Skeletal muscle cell (primary cell): ENCODE measurements around the gene SLC22A13.
"Not testable (repeated sequence)": the region's sequence is repeated elsewhere in the genome, so short reads cannot be mapped to it uniquely, and the experiment has no call there.

Experiments
- DNase-seq: peaks from one replicate; pipeline ENCODE4 v3.0.0-alpha.2; 2010; ENCODE audit warnings: low read depth
- H3K4me3 ChIP-seq: 2 replicates; pipeline ENCODE4 v1.5.1; 2011; ENCODE audit warnings: low read depth, mild to moderate bottlenecking, control low read depth, low read length, moderate library complexity

Gene SLC22A13

DNA sequence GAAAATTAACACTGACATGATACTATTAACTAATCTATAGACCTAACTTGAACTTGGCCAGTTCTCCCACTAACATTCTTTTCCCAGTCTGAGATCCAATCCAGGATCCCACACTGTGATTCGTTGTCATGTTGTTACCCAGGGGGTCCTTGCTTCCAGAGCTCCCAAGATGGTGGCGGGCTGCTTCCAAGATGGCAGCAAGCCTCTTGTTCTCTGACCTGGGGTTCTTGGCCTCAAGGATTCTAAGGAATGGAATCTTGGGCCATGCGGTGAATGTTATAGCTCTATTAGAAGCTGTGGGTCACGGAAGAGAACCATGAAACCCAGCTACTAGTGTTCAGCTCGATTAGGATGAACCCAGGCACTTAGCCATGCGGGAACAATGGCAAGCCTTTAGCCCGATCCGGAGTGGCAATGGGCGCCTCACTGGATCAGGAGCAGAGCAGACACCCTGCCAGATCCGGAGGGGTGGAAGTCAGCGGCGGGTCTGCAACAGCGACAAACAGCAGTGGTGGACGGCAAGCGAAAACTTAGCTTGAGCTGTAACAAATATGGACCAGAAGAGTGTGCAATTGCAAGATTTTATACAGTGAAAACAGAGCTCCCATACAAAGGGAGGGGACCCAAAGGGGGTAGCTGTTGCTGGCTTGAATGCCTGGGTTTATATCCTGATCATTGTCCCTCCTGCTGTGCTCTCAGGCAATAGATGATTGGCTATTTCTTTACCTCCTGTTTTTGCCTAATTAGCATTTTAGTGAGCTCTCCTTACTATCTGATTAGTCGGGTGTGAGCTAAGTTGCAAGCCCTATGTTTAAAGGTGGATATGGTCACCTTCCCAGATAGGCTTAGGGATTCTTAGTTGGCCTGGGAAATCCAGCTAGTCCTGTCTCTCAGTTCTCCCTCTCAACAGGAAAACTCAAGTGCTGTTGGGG lies 23.9 kb downstream of the SLC22A13 start:
- H3K4me3 ChIP-seq, DNase-seq: not testable (repeated sequence)

DNA sequence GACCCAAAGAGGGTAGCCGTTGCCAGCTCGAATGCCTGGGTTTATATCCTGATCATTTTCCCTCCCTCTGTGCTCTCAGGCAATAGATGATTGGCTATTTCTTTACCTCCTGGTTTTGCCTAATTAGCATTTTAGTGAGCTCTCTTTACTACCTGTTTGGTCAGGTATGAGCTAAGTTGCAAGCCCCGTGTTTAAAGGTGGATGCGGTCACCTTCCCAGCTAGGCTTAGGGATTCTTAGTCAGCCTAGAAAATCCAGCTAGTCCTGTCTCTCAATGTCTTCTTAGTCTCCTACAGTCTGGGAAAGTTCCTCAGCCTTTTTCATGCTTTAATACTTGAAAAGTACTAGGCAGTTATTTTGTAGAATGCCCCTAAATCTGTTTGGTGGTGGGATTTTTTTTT lies 31.4 kb downstream of the SLC22A13 start:
- DNase-seq, H3K4me3 ChIP-seq: not testable (repeated sequence)

GRCh38 chr3:38297537-38297936 lies 31.9 kb downstream of the SLC22A13 start:
- DNase-seq, result no peak
- H3K4me3 ChIP-seq, result no peak overlapping the region

- H3K4me3 ChIP-seq, result no peak overlapping the region
- no peak for DNase-seq
These were observed 32.5 kb downstream of the SLC22A13 start for GRCh38 chr3:38297947-38298711.

DNA sequence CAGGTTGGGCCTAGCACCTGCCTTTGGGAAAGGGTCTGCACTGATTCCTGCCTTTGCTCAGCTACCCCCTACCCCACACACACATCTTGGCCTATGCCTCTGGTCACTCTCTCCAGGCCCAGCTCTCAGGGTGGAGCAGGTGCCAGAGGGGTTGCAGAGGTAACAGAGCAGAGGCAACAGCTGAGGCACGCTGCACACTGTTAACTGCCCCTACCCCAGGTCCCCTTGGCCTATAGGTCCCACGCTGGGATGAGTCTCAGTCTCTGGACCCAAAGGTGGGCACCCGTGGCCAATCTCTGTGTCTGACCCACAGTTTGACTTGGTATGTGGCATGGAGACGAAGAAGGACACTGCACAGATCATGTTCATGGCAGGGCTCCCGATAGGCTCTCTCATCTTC lies 41.3 kb downstream of the SLC22A13 start:
- H3K4me3 ChIP-seq, result no peak overlapping the region
- no peak for DNase-seq

- DNase-seq, result no peak
- no peak overlapping the region for H3K4me3 ChIP-seq
These were observed 42.0 kb downstream of the SLC22A13 start for GRCh38 chr3:38307599-38307998.

DNA sequence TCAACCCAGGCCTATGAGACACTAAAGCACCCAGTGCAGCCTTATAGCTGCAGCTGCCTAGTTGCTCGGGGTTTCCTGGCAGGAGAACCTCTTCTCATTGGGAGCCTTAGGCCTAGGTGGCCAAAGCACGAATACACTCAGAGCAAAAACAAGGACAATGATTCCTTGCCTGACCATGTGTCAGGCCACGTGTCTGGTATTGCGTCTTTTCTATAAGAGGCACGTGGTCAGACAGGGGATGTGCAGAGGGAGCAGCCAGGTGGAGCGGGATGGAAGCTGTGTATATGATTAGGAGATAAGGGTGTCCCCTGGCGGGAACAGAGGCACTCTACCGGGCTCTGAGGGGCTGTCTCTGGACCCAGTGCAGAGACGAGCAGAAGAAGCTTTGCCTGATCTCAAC lies 42.8 kb downstream of the SLC22A13 start:
- no peak for DNase-seq
- H3K4me3 ChIP-seq, result no peak overlapping the region

DNA sequence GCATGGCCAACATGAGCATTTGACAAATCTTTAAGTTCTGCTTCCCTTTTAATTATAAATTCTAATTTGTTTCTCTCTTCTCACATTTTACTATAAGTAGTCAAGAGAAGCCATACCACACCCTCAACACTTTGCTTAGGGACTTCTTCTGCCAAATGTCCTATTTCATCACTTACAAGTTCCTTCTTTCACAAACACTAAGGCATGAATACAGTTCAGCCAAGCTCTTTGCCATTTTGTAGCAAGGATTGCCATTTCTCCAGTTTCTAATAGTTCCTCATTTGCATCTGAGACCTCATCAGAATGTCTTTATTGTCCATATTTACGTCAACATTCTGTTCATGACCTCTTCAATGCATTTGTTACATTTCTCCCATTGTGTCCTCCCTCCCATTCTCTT lies 45.9 kb downstream of the SLC22A13 start:
- no peak overlapping the region for H3K4me3 ChIP-seq
- no peak for DNase-seq

DNA sequence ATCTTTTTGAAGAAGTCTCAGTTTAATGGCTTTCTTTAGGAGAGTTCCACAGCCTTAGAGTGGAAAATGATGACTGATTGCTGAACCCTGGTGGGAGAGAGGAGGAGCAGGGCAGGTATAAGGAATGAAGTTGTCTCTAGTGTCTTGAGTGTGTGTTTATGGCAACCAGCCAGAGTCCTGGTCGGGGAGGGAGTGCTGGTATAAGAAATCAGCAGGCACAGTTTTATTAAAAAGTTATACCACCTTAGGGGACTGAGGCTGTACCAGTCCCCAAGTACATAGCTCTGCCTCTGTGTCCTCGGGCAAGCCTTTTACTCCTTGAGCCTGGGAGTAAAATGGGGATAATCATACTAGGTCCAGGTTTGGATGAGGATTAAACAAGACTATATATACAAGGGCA lies 46.3 kb downstream of the SLC22A13 start:
- H3K4me3 ChIP-seq, result no peak overlapping the region
- no peak for DNase-seq

DNA sequence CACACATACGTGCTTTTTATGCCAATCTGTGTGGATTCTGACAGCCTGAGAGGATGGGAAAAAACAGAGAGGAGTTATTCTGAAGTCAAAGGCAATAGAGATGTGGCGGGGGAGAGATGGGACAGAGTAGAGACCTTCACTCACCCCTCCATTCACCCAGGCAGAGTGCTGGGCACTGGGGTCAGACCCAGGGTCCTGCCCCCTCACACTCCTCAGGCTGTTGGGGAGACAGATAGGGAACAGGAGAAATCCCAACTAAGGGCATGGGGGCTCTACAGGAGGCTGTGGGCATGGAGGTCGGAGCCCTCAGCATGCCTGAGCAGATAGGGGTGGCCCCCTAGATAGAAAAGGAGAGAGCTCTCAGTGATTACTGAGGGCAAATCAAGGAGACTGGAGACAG lies 46.7 kb downstream of the SLC22A13 start:
- DNase-seq, result no peak

GRCh38 chr3:38313263-38313662 lies 47.7 kb downstream of the SLC22A13 start:
- no peak for DNase-seq
- no peak overlapping the region for H3K4me3 ChIP-seq

More for the DNA sequence above, 46.7 kb downstream of the SLC22A13 start:
- H3K4me3 ChIP-seq, result no peak overlapping the region

- DNase-seq, result no peak
These were observed 48.1 kb downstream of the SLC22A13 start for GRCh38 chr3:38313695-38314094.

DNA sequence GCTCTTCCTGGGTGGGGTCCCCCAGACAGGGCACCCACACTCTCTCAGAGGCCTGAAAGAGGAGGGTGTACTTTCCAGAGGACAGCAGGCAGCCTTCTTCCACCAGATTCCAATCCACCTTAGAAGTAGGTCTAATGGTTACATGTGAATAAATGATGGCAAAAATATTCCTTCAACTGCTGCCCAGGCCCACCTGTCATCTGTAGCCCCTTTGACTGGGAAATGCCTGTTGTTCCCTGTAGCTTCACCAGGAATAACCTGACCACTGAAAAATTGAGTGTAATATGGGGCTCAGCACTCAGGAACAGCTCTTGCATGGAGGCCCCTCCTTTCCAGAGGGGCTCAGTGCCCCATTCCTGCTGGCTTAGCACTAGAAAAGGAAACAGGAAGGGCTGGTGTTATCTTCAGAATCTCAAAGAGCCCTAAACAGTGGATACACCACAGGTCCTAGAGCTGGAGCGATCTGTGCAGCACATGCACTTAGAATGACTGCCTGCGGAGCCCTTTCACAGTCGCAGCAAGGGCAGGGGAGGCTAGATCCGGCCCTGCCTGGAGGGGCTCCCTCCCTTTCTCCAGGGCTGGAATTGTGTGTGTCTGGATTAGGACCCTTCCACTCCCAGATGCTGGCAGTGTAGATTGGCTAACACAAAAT lies 48.6 kb downstream of the SLC22A13 start:
- DNase-seq, result no peak
- no peak overlapping the region for H3K4me3 ChIP-seq

More at GRCh38 chr3:38313695-38314094, 48.1 kb downstream of the SLC22A13 start:
- H3K4me3 ChIP-seq, result no peak overlapping the region

DNA sequence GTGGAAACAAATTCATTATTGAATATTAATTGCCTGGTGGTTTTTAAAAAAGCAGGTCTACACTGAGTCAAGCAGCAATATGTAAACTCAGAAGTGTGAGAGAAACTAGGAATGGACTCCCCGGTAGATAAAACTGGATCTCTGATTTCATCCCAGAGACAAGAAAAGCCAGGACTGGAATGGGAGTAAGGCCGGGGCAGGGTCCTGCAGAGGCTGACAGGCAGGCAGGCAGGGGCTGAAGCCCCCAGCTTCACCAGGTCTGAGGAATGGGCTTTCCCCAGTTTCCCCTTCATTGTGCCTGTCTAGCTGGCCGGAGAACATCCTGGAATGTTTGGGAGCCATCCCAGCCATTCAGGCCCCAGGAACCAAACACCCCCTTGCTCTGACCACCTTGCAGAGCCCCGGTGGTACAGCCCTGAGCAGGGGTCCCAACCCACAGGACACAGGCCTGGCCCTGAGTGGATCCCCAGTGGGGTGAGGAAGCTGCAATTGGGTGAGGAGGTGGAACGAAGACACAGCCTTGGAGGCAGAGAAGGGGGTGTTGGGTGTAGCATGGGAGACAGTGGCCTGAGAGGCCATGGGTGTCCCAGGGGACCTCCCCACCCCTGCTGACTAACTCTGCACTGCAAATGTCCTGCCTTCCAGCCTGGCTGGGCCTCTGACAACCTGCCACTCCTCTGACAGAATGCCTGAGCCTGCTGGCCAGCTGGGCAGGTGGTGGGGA lies 49.3 kb downstream of the SLC22A13 start:
- DNase-seq, result no peak
- no peak overlapping the region for H3K4me3 ChIP-seq

DNA sequence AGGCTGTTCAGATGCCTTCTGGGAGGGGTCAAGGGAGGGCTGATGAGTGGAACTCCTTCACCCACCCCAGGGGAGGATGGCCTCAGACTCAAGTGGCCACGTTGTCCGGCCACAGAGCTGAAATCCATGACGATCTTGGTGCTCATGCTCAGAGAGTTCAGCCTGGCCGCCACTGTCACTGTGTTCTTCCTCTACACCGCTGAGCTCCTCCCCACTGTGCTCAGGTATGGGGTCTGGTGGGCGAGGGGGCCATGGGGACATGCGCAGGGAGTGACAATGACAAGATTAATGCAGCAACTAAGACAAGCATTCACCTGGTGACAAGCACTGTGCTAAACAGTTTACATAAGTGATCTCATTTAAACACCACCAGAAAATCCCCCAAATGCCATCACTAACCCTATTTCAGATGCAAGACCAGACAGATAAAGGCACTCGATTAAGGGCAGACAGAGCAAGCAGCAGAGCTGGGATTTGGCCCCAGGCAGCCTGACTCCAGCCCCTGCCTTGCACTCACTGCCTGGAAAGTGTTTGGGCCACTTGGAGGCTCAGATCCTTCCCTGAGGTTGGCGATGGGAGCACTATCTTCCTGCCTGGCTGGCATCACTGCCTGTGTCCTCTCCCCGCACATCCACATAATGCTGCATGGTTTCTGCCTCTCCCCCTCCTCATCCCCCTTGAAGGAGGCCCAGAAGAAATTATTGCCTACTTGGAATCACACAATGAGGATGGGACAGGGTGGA lies 50.0 kb downstream of the SLC22A13 start:
- no peak for DNase-seq
- no peak overlapping the region for H3K4me3 ChIP-seq

DNA sequence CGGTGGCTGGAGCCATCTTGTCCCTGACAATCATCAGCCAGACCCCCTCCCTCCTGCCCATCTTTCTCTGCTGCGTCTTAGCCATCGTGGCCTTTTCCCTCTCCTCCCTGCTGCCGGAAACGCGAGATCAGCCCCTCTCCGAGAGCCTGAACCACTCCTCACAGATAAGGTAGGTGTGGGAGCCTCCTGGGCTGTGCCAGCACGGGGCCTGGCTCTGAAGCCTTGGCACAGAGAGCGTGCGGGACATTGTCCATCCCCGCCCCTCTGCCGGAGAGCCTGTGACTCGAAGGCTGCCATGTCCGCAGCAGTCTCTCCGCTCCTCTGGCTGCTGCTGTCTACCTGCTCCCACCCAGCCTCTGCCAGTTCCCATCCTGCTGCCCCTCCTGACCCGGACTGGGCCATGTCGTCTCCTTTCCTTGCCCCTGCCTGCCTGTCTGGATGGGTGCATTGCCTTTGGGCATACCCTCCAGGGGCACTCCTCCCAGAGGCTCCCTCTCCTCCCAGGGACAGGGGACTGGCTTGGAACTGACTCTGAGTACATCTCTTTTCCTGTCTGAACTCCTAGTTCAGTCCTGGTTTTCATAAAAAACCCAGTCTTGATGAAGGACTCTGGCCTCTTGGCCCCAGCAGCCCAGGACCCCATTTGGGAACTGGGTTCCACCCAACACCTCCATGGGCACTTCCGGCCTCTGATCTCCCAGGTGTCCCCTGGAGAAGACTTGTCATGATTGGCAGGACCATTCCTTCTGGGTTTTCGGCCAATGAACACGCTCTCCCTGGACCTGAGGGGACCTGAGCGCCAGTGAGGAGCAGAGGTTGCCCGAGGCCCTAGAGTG lies 51.0 kb downstream of the SLC22A13 start:
- H3K4me3 ChIP-seq, result no peak overlapping the region
- DNase-seq, result no peak

GRCh38 chr3:38317192-38317759 lies 51.7 kb downstream of the SLC22A13 start:
- H3K4me3 ChIP-seq, result no peak overlapping the region
- no peak for DNase-seq
